WERI-Rb-1 (cell line): ENCODE data around the gene HMCN1.

Source experiments
- DNase-seq: peaks from one replicate; pipeline ENCODE4 v3.0.0-alpha.2; 2020
- H3K27ac ChIP-seq: fragments of 250-450 bp; sonication (Bioruptor Pico); 2 replicates; pipeline ENCODE4 v1.5.1; 2020; ENCODE audit warnings: mild to moderate bottlenecking, moderate library complexity
- H3K27me3 ChIP-seq: fragments of 250-450 bp; sonication (Bioruptor Pico); 2 replicates; pipeline ENCODE4 v1.5.1; 2021; ENCODE audit warnings: mild to moderate bottlenecking, low read depth, moderate library complexity; ENCODE audit not compliant: insufficient read depth, severe bottlenecking
- H3K36me3 ChIP-seq: fragments of 250-450 bp; sonication (Bioruptor Pico); 2 replicates; pipeline ENCODE4 v1.5.1; 2020; ENCODE audit warnings: mild to moderate bottlenecking, moderate library complexity
- H3K4me3 ChIP-seq: 2 replicates; pipeline ENCODE4 v1.5.1; 2011; ENCODE audit warnings: low read depth, mild to moderate bottlenecking, control low read depth, low read length
- H3K9me3 ChIP-seq: fragments of 250-450 bp; sonication (Bioruptor Pico); 2 replicates; pipeline ENCODE4 v1.5.1; 2021; ENCODE audit warnings: mild to moderate bottlenecking, moderate library complexity; ENCODE audit not compliant: severe bottlenecking
- TF ChIP-seq, protein P1 (sequence below): IDR thresholded peaks from 2 replicates; pipeline ENCODE4 v1.5.1; 2011; ENCODE audit warnings: low read depth, mild to moderate bottlenecking, control low read depth, inconsistent platforms, low read length

HMCN1 gene

DNA sequence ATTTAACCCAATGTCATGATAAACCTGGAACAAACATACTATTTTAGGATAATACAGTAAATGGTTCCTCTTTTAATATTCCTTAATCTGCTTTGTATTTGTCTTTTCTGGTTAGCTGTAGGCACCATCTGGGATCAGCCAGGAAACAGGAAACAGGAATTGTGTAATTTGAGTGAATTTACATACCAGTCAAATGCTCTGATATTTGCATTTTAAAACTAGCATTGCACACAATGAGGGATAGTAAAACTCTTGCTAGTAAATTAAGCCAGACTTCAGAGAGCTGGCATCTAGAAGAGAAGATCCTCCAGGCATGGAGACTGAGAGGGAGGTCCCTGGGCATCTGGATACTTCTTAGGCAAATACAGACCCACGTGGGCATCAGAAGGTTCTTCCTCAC, 103.5 kb downstream of the HMCN1 start:
- DNase-seq, result no peak
- Histone ChIP-seq H3K27ac (no peak overlapping the region), H3K36me3 (no peaks in the 10 kb centered on the region), H3K27me3 (no peaks in the 10 kb centered on the region), H3K9me3 (no peaks in the 10 kb centered on the region), H3K4me3 (no peak overlapping the region)
- TF ChIP-seq, protein P1, sequence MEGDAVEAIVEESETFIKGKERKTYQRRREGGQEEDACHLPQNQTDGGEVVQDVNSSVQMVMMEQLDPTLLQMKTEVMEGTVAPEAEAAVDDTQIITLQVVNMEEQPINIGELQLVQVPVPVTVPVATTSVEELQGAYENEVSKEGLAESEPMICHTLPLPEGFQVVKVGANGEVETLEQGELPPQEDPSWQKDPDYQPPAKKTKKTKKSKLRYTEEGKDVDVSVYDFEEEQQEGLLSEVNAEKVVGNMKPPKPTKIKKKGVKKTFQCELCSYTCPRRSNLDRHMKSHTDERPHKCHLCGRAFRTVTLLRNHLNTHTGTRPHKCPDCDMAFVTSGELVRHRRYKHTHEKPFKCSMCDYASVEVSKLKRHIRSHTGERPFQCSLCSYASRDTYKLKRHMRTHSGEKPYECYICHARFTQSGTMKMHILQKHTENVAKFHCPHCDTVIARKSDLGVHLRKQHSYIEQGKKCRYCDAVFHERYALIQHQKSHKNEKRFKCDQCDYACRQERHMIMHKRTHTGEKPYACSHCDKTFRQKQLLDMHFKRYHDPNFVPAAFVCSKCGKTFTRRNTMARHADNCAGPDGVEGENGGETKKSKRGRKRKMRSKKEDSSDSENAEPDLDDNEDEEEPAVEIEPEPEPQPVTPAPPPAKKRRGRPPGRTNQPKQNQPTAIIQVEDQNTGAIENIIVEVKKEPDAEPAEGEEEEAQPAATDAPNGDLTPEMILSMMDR, result no peak

DNA sequence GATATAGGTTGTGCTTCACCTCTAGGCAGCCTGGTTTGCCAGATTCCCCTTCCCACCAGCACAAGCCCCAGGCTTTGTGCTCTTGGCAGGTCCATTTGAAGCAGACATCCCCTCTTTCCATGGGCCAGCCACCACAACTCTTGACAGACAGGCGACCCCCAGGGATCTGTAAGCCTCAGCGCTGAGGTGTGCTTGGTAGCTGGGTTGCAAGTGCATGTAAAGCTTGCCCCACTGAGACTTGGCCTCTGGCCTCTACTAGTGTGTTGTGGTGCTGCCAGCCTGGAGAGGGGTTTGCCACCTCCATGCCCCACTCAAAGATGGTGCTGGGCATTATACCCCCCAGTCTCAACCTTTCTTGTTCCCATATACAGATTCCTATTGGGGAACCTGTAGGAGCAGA, 103.9 kb downstream of the HMCN1 start:
- no peaks in the 10 kb centered on the region for H3K9me3 ChIP-seq
- no peak overlapping the region for H3K4me3 ChIP-seq
- no peaks in the 10 kb centered on the region for H3K27me3 ChIP-seq
- TF ChIP-seq, protein P1, result no peak
- H3K36me3 ChIP-seq, result no peaks in the 10 kb centered on the region
- no peak overlapping the region for H3K27ac ChIP-seq
- DNase-seq, result no peak

DNA sequence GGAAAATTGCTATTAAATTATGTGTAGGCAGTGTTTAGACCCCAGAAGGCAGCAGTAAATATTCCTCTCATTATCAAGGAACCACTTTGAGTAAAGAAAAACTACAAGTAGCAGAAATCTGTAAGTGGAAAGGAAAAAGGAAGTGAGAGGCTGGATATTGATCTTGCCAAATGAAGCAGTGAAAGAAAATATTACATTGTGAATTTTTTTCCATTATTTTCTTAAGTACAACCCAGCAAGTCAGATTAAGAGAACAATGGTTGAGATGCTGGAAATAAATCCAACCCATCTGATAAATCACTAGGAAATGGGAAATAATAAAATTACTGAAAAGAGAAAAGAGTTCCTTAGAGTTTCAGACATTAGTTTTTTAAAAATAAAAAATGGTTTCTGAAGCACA, 106.7 kb downstream of the HMCN1 start:
- TF ChIP-seq, protein P1, result no peak
- no peak for DNase-seq
- Histone ChIP-seq H3K36me3 (no peaks in the 10 kb centered on the region), H3K27ac (no peak overlapping the region), H3K27me3 (peaks cover 4% of the 10 kb centered on the region), H3K9me3 (no peaks in the 10 kb centered on the region), H3K4me3 (no peak overlapping the region)

DNA sequence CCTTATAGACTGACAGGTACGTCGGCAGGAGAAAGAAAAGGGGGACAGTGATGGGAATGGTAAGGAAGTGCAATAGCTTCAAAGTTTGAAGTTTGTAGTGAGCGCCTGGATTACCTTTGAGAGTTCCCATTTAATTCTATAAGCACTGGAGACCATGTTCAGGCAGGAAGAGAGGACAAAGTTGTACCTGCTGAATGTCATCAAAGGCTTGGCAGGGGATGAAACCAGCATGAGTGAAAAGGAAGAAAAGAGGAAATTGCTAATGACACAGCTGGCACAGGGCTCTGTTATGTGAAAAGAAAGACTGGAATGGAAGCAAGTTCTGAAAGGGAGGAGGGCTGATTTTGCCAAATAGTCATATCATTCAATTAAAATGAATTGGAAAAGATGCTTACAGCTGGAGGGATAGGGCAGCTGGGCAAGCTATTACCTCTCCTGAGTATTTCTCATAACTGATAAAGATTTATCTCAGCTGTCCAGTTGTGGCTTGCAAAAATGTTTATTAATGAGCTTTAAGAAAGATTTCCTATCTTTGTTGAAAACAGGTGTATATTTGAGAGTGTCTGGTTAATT, 109.2 kb downstream of the HMCN1 start:
- H3K4me3 ChIP-seq, result no peak overlapping the region
- no peaks in the 10 kb centered on the region for H3K9me3 ChIP-seq
- H3K27ac ChIP-seq, result no peak overlapping the region
- H3K27me3 ChIP-seq, result peaks cover 4% of the 10 kb centered on the region
- no peaks in the 10 kb centered on the region for H3K36me3 ChIP-seq
- DNase-seq, result no peak
- TF ChIP-seq, protein P1, result no peak

DNA sequence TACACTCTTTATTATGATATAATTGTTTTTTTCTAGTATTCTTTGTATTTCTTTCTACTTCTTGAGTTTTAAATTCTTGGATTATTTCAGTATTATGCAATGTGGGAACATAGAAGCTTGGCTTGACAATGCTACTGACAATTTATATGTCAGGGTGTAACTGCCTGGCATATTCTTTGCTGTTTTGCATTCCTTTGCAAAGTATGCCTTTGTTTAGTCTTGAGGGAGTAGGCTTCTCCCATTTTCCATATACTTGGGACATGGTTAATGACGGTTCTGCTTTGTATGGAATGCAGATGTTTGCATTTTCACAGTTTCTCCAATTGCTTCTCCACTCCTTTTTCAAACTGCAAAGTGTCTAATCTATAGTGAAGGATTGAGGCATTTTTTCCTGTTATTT, 109.8 kb downstream of the HMCN1 start:
- H3K9me3 ChIP-seq, result no peaks in the 10 kb centered on the region

More for the DNA sequence above, 109.8 kb downstream of the HMCN1 start:
- Histone ChIP-seq H3K27me3 (peaks cover 4% of the 10 kb centered on the region), H3K36me3 (no peaks in the 10 kb centered on the region), H3K4me3 (no peak overlapping the region), H3K27ac (no peak overlapping the region)
- TF ChIP-seq, protein P1, result no peak
- DNase-seq, result no peak
